Measurements from ENCODE around the gene MAPK4. TPM values are rescaled to one million over a fixed set of nuclear protein-coding genes. Genes with fewer than 3 reads are reported as not detected.

The MAPK4 gene
- total RNA-seq, 1 donor from 2014 or later: 0.21 TPM

- H3K4me1 Mint-ChIP-seq (ENCODE audit: unreplicated experiment): no peaks in the 10 kb centered on the region
- H3K4me3 Mint-ChIP-seq (ENCODE audit: unreplicated experiment): no peak overlapping the region
- H3K27me3 Mint-ChIP-seq (ENCODE audit: unreplicated experiment): peaks cover 2% of the 10 kb centered on the region
- H3K9me3 Mint-ChIP-seq (ENCODE audit: unreplicated experiment): no peaks in the 10 kb centered on the region
- TF ChIP-seq CTCF (IDR thresholded peaks at IDR 0.05; ENCODE audit: unreplicated experiment): no peak
- H3K27ac Mint-ChIP-seq (ENCODE audit: unreplicated experiment): no peak overlapping the region
- no peaks in the 10 kb centered on the region for H3K36me3 Mint-ChIP-seq (ENCODE audit: low read depth, unreplicated experiment)
- no peak for DNase-seq (ENCODE audit: low spot score)
These were observed 65.1 kb downstream of the MAPK4 start for GRCh38 chr18:50624981-50625380.

GRCh38 chr18:50626317-50626716, 66.4 kb downstream of the MAPK4 start:
- Mint-ChIP-seq H3K9me3 (ENCODE audit: unreplicated experiment) (no peaks in the 10 kb centered on the region), H3K36me3 (ENCODE audit: low read depth, unreplicated experiment) (no peaks in the 10 kb centered on the region), H3K4me1 (ENCODE audit: unreplicated experiment) (peaks cover 5% of the 10 kb centered on the region), H3K27me3 (ENCODE audit: unreplicated experiment) (peaks cover 2% of the 10 kb centered on the region), H3K4me3 (ENCODE audit: unreplicated experiment) (no peak overlapping the region), H3K27ac (ENCODE audit: unreplicated experiment) (no peak overlapping the region)
- no peak for TF ChIP-seq CTCF (IDR thresholded peaks at IDR 0.05; ENCODE audit: unreplicated experiment)
- DNase-seq (ENCODE audit: low spot score): no peak

- no peaks in the 10 kb centered on the region for H3K9me3 Mint-ChIP-seq (ENCODE audit: unreplicated experiment)
- no peak for DNase-seq (ENCODE audit: low spot score)
- H3K4me1 Mint-ChIP-seq (ENCODE audit: unreplicated experiment): peaks cover 10% of the 10 kb centered on the region
- no peak overlapping the region for H3K4me3 Mint-ChIP-seq (ENCODE audit: unreplicated experiment)
- peaks cover 2% of the 10 kb centered on the region for H3K27me3 Mint-ChIP-seq (ENCODE audit: unreplicated experiment)
- H3K27ac Mint-ChIP-seq (ENCODE audit: unreplicated experiment): no peak overlapping the region
- no peaks in the 10 kb centered on the region for H3K36me3 Mint-ChIP-seq (ENCODE audit: low read depth, unreplicated experiment)
- TF ChIP-seq CTCF (IDR thresholded peaks at IDR 0.05; ENCODE audit: unreplicated experiment): no peak
These were observed 68.0 kb downstream of the MAPK4 start for GRCh38 chr18:50627594-50628532.

- Mint-ChIP-seq H3K27ac (ENCODE audit: unreplicated experiment) (no peak overlapping the region), H3K27me3 (ENCODE audit: unreplicated experiment) (peaks cover 2% of the 10 kb centered on the region), H3K9me3 (ENCODE audit: unreplicated experiment) (no peaks in the 10 kb centered on the region), H3K4me1 (ENCODE audit: unreplicated experiment) (peaks cover 10% of the 10 kb centered on the region), H3K36me3 (ENCODE audit: low read depth, unreplicated experiment) (no peaks in the 10 kb centered on the region), H3K4me3 (ENCODE audit: unreplicated experiment) (no peak overlapping the region)
- no peak for TF ChIP-seq CTCF (IDR thresholded peaks at IDR 0.05; ENCODE audit: unreplicated experiment)
- no peak for DNase-seq (ENCODE audit: low spot score)
These were observed 68.6 kb downstream of the MAPK4 start for GRCh38 chr18:50628533-50628905.

GRCh38 chr18:50629148-50629631, 69.3 kb downstream of the MAPK4 start:
- H3K27me3 Mint-ChIP-seq (ENCODE audit: unreplicated experiment): peaks cover 2% of the 10 kb centered on the region
- no peak for TF ChIP-seq CTCF (IDR thresholded peaks at IDR 0.05; ENCODE audit: unreplicated experiment)
- H3K4me1 Mint-ChIP-seq (ENCODE audit: unreplicated experiment): peaks cover 10% of the 10 kb centered on the region
- H3K9me3 Mint-ChIP-seq (ENCODE audit: unreplicated experiment): no peaks in the 10 kb centered on the region
- no peak overlapping the region for H3K27ac Mint-ChIP-seq (ENCODE audit: unreplicated experiment)
- DNase-seq (ENCODE audit: low spot score): no peak
- no peak overlapping the region for H3K4me3 Mint-ChIP-seq (ENCODE audit: unreplicated experiment)
- H3K36me3 Mint-ChIP-seq (ENCODE audit: low read depth, unreplicated experiment): no peaks in the 10 kb centered on the region

Data from endothelial cell (in vitro differentiated cells).